ENCODE results near the gene RSAD1. TPM values are rescaled to one million over a fixed set of nuclear protein-coding genes. Genes with fewer than 3 reads are reported as not detected.

RSAD1 gene
- total and polyA plus RNA-seq, 2 donors (not counting 3 experiments of a cell fraction or from before 2014, with no cell fraction given) = 20.3 to 35.5 TPM

DNA sequence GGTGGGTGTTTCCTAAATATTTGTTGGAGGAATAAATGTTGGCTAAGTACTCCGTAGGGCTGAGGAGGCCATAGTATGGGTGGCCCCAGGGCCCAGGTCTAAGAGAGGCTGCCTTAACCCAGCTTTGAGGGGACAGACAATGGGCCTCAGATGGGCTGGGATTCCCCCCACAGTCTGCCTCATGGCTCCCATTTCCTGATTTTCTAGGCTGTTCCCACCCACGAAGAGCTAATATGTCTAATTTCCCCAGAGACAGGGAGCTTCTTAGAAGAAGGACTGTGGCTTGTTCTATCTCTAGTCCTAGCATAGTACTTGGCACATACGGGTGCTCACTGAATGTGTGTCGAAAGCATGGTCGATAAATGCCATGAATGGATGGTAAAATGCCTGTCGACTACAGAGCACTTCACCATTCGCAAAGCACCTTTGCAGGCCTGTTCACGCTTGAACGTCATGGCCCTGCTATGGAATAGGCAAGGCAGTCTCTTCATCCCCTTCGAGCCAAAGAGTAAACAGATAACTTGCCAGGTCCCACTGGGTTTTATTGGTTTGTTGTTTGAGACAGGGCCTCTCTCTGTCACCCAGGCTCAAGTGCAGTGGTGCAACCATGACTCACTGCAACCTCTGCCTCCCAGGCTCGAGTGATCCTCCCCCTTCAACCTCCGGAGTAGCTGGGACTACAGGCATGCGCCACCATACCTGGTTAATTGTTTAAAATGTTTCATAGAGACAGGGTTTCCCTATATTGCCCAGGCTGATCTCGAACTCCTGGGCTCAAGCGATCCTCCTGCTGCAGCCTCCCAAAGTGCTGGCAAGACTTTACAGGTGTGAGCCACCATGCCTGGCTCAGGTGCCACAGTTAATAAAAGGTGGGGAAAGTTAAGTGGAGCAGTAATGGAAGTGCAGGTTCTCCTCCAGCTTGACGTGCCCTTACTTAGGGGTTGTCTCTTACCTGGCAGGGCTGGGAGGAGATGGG, 19.7 kb upstream of the RSAD1 start:
- no peak overlapping the region for H2AFZ ChIP-seq (ENCODE audit: low read depth, low read length)
- no TSS peak for BruUV-seq (replicated peaks)
- intact Hi-C loops (cut with micrococcal nuclease) (no loop called here), dilution Hi-C loops (cut with MboI; ENCODE audit: extremely low pct_ligation_motif_present, low sequenced_read_pairs) (no loop called here)
- FAIRE-seq = no peak
- no peaks in the 10 kb centered on the region for H3K9me3 ChIP-seq (replicated peaks; ENCODE audit: control insufficient read depth, insufficient read depth, low read length)
- H3K4me1 ChIP-seq (ENCODE audit: control insufficient read depth, extremely low read depth, insufficient read depth, low read length) = no peaks in the 10 kb centered on the region
- H4K20me1 ChIP-seq (replicated peaks; ENCODE audit: control insufficient read depth, extremely low read depth, insufficient read depth, low read length) = no peaks in the 10 kb centered on the region
- CTCF ChIA-PET = interaction anchor here (0.7 to 2.3 kb wide), 5 partner anchors 11 to 62 kb away, joined by 3 to 7 read pairs (median 3); partner anchors contain the start of gene LRRC59
- H3K9ac ChIP-seq (replicated peaks; ENCODE audit: extremely low read depth, insufficient read depth, low read length) = no peak overlapping the region
- TF ChIP-seq JUN (IDR thresholded peaks at IDR 0.05; ENCODE audit: borderline replicate concordance, insufficient read depth, insufficient read length, low read depth) (no peak), FOS (IDR thresholded peaks at IDR 0.05; ENCODE audit: borderline replicate concordance, insufficient read depth, low read length) (no peak), GATA2 (IDR thresholded peaks at IDR 0.05; ENCODE audit: insufficient read depth, insufficient read length, low read depth, low read length) (no peak), EZH2 (IDR thresholded peaks at IDR 0.05; ENCODE audit: borderline replicate concordance, low read depth, low read length, severe bottlenecking) (no peak), MYC (IDR thresholded peaks at IDR 0.05; ENCODE audit: low read depth, low read length) (no peak), POLR2AphosphoS5 (IDR thresholded peaks at IDR 0.05; ENCODE audit: insufficient read depth, low read depth, low read length) (no peak), POLR2A (IDR thresholded peaks at IDR 0.05; ENCODE audit: low read depth, low read length) (no peak)
- TF ChIP-seq, protein P1, sequence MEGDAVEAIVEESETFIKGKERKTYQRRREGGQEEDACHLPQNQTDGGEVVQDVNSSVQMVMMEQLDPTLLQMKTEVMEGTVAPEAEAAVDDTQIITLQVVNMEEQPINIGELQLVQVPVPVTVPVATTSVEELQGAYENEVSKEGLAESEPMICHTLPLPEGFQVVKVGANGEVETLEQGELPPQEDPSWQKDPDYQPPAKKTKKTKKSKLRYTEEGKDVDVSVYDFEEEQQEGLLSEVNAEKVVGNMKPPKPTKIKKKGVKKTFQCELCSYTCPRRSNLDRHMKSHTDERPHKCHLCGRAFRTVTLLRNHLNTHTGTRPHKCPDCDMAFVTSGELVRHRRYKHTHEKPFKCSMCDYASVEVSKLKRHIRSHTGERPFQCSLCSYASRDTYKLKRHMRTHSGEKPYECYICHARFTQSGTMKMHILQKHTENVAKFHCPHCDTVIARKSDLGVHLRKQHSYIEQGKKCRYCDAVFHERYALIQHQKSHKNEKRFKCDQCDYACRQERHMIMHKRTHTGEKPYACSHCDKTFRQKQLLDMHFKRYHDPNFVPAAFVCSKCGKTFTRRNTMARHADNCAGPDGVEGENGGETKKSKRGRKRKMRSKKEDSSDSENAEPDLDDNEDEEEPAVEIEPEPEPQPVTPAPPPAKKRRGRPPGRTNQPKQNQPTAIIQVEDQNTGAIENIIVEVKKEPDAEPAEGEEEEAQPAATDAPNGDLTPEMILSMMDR (IDR thresholded peaks at IDR 0.05; ENCODE audit: extremely low read depth in 1 of 2, insufficient read depth in 1 of 2, low read depth in 1 of 2, low read length in 2 of 2) = no peak
- TF ChIP-seq, protein P2, sequence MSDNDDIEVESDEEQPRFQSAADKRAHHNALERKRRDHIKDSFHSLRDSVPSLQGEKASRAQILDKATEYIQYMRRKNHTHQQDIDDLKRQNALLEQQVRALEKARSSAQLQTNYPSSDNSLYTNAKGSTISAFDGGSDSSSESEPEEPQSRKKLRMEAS (IDR thresholded peaks at IDR 0.05; ENCODE audit: insufficient read depth, insufficient read length) = no peak
- H3K79me2 ChIP-seq (ENCODE audit: control insufficient read depth, insufficient read depth, low read length) = no peaks in the 10 kb centered on the region
- H3K4me3 ChIP-seq (replicated peaks in 1 of 3; ENCODE audit: insufficient read depth in 1 of 3, low read depth in 1 of 3, low read length in 3 of 3) = no peak overlapping the region
- no peaks in the 10 kb centered on the region for H3K27me3 ChIP-seq (ENCODE audit: control insufficient read depth in 2 of 2, insufficient read depth in 2 of 2, low read length in 2 of 2)
- no peak for DNase-seq (ENCODE audit: low read depth, low spot score)
- H3K4me2 ChIP-seq (ENCODE audit: insufficient read depth, low read length) = no peak overlapping the region
- no peaks in the 10 kb centered on the region for H3K36me3 ChIP-seq (ENCODE audit: control insufficient read depth in 2 of 2, extremely low read depth in 1 of 2, insufficient read depth in 2 of 2, low read length in 2 of 2)
- POLR2A ChIA-PET = no interaction called here
- no peak overlapping the region for H3K27ac ChIP-seq (ENCODE audit: insufficient read depth, low read depth, low read length)
- no peaks in the 10 kb centered on the region for H3K9me1 ChIP-seq (replicated peaks; ENCODE audit: control insufficient read depth, extremely low read depth, insufficient read depth, low read length)
